Endodermal cell (in vitro differentiated cells): ENCODE measurements around the gene DCPS. TPM values are rescaled to one million over a fixed set of nuclear protein-coding genes. Genes with fewer than 3 reads are reported as not detected.

Source experiments
- DNase-seq: peaks from one replicate; pipeline ENCODE4 v3.0.0-alpha.2; 2017
- H3K27ac ChIP-seq: 2 replicates; pipeline ENCODE4 v1.5.1; 2013; ENCODE audit warnings: mild to moderate bottlenecking, low read depth, low read length, moderate library complexity
- H3K27me3 ChIP-seq: 2 replicates; pipeline ENCODE4 v1.6.1; 2013; ENCODE audit warnings: mild to moderate bottlenecking, low read length, moderate library complexity; ENCODE audit not compliant: insufficient read depth, control insufficient read depth, poor library complexity, severe bottlenecking
- H3K36me3 ChIP-seq: 2 replicates; pipeline ENCODE4 v1.7.0; 2013; ENCODE audit warnings: mild to moderate bottlenecking, low read length, moderate library complexity; ENCODE audit not compliant: control insufficient read depth, insufficient read depth
- H3K4me1 ChIP-seq: one replicate; pipeline ENCODE4 v1.7.0; 2013; ENCODE audit warnings: low read length; ENCODE audit not compliant: control insufficient read depth, insufficient read depth
- H3K4me3 ChIP-seq: 2 replicates; pipeline ENCODE4 v1.5.1; 2013; ENCODE audit warnings: mild to moderate bottlenecking, low read length, moderate library complexity
- H3K9ac ChIP-seq: 2 replicates; pipeline ENCODE4 v1.6.1; 2013; ENCODE audit warnings: mild to moderate bottlenecking, low read length, moderate library complexity; ENCODE audit not compliant: poor library complexity, severe bottlenecking; ENCODE audit errors: extremely low read depth
- H3K9me3 ChIP-seq: 2 replicates; pipeline ENCODE4 v1.6.1; 2013; ENCODE audit warnings: mild to moderate bottlenecking, low read length, moderate library complexity; ENCODE audit not compliant: control insufficient read depth
- H3K27ac Mint-ChIP-seq: 2 replicates; pipeline ENCODE4 v1.8.0; 2020; ENCODE audit warnings: mixed read lengths
- H3K27me3 Mint-ChIP-seq: 2 replicates; pipeline ENCODE4 v1.8.0; 2021; ENCODE audit warnings: mild to moderate bottlenecking, mixed read lengths; ENCODE audit not compliant: insufficient read depth
- H3K36me3 Mint-ChIP-seq: 2 replicates; pipeline ENCODE4 v1.8.0; 2020; ENCODE audit warnings: low read depth, mixed read lengths
- H3K4me1 Mint-ChIP-seq: 2 replicates; pipeline ENCODE4 v1.8.0; 2020; ENCODE audit warnings: mixed read lengths
- H3K4me3 Mint-ChIP-seq: 2 replicates; pipeline ENCODE4 v1.8.0; 2020; ENCODE audit warnings: mild to moderate bottlenecking, moderate library complexity, mixed read lengths
- H3K9me3 Mint-ChIP-seq: 2 replicates; pipeline ENCODE4 v1.8.0; 2020; ENCODE audit warnings: mild to moderate bottlenecking, mixed read lengths
- WGBS, 2 experiments: methylation state at CpG; one replicate each; pipeline versions ENCODE4 v1.1.5 to v1.1.7; 2013; ENCODE audit warnings: missing lambda C conversion rate in 2 of 2, mixed read lengths in 1 of 2; ENCODE audit not compliant: insufficient coverage in 1 of 2, insufficient read length in 1 of 2; 5-methylcytosine and 5-hydroxymethylcytosine counted together
- total RNA-seq, 2 donors: library from RNA; stranded (reverse); fragmentation: NEBNext Ultra II Directional in 1 of 2; extraction: Animal tissue kit (Norgen Biotek cat#: 25700) in 1 of 2; gene quantifications; 2 replicates in 1 of 2; 3 replicates in 1 of 2; pipeline ENCODE4 v1.2.1, GENCODE V29; 2021
- TF ChIP-seq, protein P1 (sequence below): fragments of 200-600 bp; sonication (generic); conservative IDR thresholded peaks from 2 replicates; pipeline ENCODE4 v1.5.0; 2021; ENCODE audit warnings: antibody characterized with exemption, mild to moderate bottlenecking

DCPS gene
- total RNA-seq, 2 donors from 2014 or later: 19.0 to 22.6 TPM

DNA sequence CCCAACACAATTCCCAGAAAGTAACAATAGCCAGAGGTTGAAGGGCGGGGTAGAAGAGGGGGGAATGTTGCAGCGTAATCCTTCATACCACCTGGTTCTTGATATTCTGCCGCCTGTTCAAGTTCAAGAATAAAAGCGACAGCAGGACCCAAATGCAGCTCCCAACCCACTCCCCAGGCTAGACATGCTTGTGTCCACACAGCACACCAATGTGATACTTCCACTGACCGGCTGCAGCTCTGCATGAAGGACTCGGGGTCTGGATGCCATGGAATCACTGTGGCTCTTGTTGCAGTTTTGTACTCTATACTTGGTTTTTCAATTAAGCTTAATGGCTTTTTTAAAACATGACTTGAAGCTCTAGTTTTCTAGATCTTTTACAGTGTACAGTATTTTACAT, 41.6 kb upstream of the DCPS start:
- peaks cover 83% of the 10 kb centered on the region for H3K36me3 Mint-ChIP-seq
- no peaks in the 10 kb centered on the region for H3K27me3 Mint-ChIP-seq
- Histone ChIP-seq H3K36me3 (peaks cover 79% of the 10 kb centered on the region), H3K9me3 (no peaks in the 10 kb centered on the region), H3K4me1 (no peaks in the 10 kb centered on the region), H3K27me3 (no peaks in the 10 kb centered on the region), H3K27ac (no peak overlapping the region), H3K9ac (no peak overlapping the region), H3K4me3 (no peak overlapping the region)
- no peak overlapping the region for H3K27ac Mint-ChIP-seq
- DNase-seq: no peak
- H3K9me3 Mint-ChIP-seq: no peaks in the 10 kb centered on the region
- no peak overlapping the region for H3K4me3 Mint-ChIP-seq
- TF ChIP-seq, protein P1, sequence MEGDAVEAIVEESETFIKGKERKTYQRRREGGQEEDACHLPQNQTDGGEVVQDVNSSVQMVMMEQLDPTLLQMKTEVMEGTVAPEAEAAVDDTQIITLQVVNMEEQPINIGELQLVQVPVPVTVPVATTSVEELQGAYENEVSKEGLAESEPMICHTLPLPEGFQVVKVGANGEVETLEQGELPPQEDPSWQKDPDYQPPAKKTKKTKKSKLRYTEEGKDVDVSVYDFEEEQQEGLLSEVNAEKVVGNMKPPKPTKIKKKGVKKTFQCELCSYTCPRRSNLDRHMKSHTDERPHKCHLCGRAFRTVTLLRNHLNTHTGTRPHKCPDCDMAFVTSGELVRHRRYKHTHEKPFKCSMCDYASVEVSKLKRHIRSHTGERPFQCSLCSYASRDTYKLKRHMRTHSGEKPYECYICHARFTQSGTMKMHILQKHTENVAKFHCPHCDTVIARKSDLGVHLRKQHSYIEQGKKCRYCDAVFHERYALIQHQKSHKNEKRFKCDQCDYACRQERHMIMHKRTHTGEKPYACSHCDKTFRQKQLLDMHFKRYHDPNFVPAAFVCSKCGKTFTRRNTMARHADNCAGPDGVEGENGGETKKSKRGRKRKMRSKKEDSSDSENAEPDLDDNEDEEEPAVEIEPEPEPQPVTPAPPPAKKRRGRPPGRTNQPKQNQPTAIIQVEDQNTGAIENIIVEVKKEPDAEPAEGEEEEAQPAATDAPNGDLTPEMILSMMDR: no peak
- H3K4me1 Mint-ChIP-seq: no peaks in the 10 kb centered on the region
- WGBS, 2 experiments: 94 to 100% methylated on average over 2 to 6 of the region's 6 CpGs

- 98 to 100% methylated on average over 3 to 6 of the region's 6 CpGs for WGBS, 2 experiments
- H3K27ac Mint-ChIP-seq: peak overlapping the region; percentile 23
Observed at GRCh38 chr11:126263489-126263888, 40.4 kb upstream of the DCPS start.

GRCh38 chr11:126265811-126266210, 38.0 kb upstream of the DCPS start:
- peaks cover 3% of the 10 kb centered on the region for H3K27me3 Mint-ChIP-seq
- peaks cover 12% of the 10 kb centered on the region for H3K4me1 Mint-ChIP-seq
- peak overlapping the region; percentile 28 for H3K27ac Mint-ChIP-seq
- Histone ChIP-seq H3K4me1 (no peaks in the 10 kb centered on the region), H3K27me3 (no peaks in the 10 kb centered on the region), H3K9ac (no peak overlapping the region), H3K36me3 (peaks cover 58% of the 10 kb centered on the region), H3K27ac (no peak overlapping the region), H3K4me3 (no peak overlapping the region), H3K9me3 (no peaks in the 10 kb centered on the region)
- DNase-seq: no peak
- 94 to 98% methylated on average over 8 of the region's 8 CpGs for WGBS, 2 experiments
- TF ChIP-seq, protein P1: no peak
- H3K9me3 Mint-ChIP-seq: no peaks in the 10 kb centered on the region
- peaks cover 64% of the 10 kb centered on the region for H3K36me3 Mint-ChIP-seq
- H3K4me3 Mint-ChIP-seq: no peak overlapping the region

More at GRCh38 chr11:126263489-126263888, 40.4 kb upstream of the DCPS start:
- DNase-seq: no peak
- Histone ChIP-seq H3K27ac (no peak overlapping the region), H3K9me3 (no peaks in the 10 kb centered on the region), H3K27me3 (no peaks in the 10 kb centered on the region), H3K4me1 (no peaks in the 10 kb centered on the region), H3K9ac (no peak overlapping the region), H3K4me3 (no peak overlapping the region), H3K36me3 (peaks cover 68% of the 10 kb centered on the region)
- Mint-ChIP-seq H3K4me1 (peaks cover 6% of the 10 kb centered on the region), H3K27me3 (no peaks in the 10 kb centered on the region), H3K9me3 (no peaks in the 10 kb centered on the region), H3K36me3 (peaks cover 78% of the 10 kb centered on the region), H3K4me3 (no peak overlapping the region)
- TF ChIP-seq, protein P1: no peak
